HG03354 (cell line): ENCODE data around the gene STK39.

ENCODE experiments used
- ATAC-seq: cut with Tn5 transposase; IDR thresholded peaks from one replicate; pipeline ENCODE4 v1.9.1; 2021; ENCODE audit warnings: mild to moderate bottlenecking; ENCODE audit not compliant: unreplicated experiment, poor library complexity, severe bottlenecking

STK39 gene

GRCh38 chr2:168064011-168064998 lies 183.1 kb downstream of the STK39 start:
- ATAC-seq = no peak

DNA sequence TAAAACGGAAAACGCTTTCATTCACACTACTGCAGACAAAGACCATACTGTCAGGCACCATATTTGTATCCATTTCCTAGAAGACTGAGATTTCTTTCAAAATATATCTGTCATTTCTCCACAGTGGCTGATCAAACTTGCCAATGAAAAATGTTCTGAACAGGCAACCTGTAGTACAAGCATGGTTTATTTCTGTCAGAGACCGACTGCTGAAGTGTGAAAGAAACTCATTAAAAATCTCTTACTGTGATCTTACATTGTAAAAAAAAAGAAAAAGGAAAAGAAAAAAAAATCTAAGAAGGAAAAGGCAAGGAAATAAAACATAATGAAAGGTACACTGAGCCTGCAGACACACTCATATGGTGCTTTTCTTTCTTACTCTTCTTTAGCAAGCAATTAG lies 184.5 kb downstream of the STK39 start:
- no peak for ATAC-seq

DNA sequence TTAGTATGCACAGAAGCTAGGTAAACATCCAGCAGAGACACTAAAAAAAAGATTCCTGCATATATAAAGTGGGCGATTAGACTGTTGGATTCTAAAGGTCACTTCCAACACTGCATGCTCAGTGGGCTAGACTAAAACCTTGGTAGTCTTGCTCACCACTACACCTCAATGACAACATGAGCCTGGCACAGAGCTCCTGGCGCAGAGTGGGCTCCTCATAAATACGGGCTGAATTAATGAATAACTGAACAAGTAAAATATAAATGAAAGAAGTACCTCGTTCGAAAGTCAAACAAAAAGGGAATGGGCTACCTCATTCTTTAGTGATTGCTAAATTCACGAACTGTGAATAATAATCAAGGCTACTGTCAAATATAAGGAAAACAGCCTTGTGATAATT lies 185.3 kb downstream of the STK39 start:
- ATAC-seq = no peak

- ATAC-seq = no peak
These were observed 186.2 kb downstream of the STK39 start for GRCh38 chr2:168060986-168061750.

DNA sequence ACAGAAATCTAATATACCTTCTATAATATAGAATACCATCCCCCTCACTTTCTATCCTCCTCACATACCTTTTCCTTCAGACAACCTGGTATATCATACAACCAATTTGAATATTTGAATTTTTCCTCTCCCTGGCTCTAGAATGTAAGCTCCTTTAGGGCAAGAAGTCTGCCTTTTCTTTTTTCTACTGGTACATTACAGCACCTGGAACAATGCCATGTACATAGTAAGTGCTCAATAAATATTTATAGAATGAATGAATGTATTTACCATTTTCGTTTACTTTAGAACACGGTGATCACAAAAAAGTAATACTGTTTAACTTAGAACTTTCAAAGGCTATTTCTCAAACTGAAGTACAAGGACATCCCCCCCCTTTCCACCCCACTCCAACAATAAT lies 187.6 kb downstream of the STK39 start:
- ATAC-seq = no peak

GRCh38 chr2:168058675-168059074 lies 188.7 kb downstream of the STK39 start:
- ATAC-seq = no peak

- no peak for ATAC-seq
These were observed 191.1 kb downstream of the STK39 start for GRCh38 chr2:168056242-168056787.

GRCh38 chr2:168054657-168055056 lies 192.7 kb downstream of the STK39 start:
- no peak for ATAC-seq

- ATAC-seq = no peak
These were observed 193.7 kb downstream of the STK39 start for GRCh38 chr2:168053676-168054075.

DNA sequence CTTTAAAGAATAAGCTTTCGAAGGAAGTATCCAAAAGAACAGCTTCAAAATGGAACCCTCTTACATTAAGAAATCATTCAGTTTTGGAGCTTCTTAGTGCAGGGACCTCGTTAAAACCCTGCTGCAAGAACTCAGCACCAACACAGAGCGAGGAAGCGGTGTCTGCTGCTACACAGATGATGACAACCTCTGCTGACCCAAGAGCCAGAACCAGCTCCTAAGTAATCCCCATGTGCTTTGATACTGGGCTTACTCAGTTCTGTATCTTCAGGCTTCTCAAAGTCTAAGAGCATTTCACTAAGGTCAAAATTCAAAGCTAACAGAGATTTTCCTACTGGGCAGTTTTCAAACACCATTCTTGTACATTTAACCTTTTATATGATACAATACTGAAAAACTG lies 194.6 kb downstream of the STK39 start:
- ATAC-seq = no peak

DNA sequence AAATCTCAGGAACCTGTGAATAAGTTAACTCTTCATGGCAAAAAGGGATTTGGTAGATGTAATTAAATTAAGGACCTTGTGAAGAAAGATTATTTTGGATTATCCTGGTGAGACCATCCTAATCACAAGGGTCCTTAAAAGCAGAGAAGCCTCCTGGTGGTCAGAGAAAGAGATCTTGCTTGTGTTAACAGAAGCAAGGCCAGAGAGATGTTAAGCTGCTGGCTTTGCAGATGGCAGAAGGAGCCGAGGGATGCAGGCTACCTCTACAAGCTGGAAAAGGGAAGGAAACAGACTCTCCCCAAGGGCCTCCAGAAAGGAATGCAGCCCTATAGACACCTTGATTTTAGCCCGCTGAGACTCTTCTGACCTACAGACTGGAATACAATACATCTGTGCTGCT lies 197.0 kb downstream of the STK39 start:
- no peak for ATAC-seq

GRCh38 chr2:168049609-168050008 lies 197.8 kb downstream of the STK39 start:
- ATAC-seq = no peak

DNA sequence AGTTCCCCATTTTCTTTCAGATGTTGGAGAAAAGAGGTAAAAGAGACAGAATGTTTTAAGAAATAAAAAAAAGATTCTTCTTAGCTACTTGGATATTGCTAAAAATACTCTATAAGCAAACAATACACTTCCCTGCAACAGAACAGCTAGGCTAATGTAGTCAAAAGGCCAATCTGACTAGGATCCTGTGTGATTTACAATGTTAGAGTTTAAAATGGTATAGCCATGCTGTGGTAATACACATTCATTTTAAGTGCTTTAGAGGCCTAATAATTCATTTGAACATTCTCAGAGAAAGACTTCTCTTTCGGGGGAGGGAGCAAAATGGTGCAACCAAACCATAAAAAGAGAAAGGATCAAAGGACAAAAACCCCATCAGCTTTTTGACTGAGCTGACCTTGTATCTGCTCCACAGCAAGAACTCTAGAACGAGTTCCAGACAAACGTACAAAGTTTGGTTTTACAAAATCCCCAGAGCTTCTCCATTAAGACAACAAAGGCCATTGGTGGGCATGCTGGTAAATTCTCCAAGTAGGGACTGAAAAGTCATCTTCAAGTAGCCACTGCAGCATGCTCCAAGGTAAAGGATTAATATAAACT lies 200.2 kb downstream of the STK39 start:
- ATAC-seq = no peak

DNA sequence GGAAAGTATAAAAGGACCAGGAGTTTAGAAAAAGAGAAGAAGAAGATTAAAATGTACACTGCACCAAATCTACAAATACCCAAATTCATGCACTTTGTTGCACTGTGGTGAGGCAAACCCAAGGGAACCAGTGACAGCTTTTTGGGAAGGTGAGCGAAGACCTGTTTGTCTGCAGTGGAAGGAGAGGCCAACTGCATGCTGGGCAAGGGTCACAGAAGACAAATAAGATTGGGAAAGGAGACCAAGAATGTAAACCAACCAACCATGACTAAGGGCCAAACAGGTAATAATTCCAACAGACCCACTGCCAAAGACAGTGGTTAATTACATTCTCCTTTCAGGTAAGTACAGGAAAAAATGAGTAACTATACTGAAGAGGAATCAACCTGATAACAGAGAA lies 202.8 kb downstream of the STK39 start:
- no peak for ATAC-seq

DNA sequence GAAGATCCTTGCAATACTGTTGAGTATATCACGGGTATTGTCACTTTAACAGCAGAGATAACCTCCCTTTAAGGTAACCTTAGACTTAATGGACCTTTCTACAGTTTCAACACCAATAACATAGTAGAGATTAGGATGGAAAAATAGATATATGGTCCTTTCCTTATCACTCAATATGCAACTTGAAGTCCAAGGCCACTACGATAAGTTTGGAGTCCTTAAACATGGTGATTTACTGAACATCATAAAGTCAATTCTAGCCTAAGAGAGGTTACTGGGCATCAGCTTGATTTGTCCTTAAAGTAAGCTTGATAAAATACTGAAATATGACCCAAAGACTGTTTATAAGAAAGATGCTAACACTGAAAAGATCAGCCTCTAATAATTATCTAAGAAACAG lies 203.2 kb downstream of the STK39 start:
- no peak for ATAC-seq

- ATAC-seq = peak; percentile 96
These were observed 205.1 kb downstream of the STK39 start for GRCh38 chr2:168042127-168042824.

DNA sequence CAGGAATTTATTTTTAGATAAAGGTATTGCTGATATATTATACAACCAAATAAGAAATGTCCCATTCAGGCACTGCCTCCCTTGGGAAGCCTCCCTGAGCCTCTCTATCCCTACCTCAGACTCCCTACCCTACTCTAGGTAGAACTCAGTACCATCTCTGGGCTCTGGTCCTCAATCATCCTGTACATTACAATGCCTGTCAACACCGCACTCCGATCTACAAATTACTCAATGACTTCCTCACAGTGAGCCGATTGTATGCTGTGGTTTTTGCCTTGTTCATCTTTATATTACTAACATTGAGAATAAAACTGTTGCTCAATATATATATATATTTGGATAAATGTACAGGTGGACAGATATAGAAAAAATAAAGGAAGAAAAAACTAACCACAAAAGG lies 207.5 kb downstream of the STK39 start:
- peak; percentile 57 for ATAC-seq

DNA sequence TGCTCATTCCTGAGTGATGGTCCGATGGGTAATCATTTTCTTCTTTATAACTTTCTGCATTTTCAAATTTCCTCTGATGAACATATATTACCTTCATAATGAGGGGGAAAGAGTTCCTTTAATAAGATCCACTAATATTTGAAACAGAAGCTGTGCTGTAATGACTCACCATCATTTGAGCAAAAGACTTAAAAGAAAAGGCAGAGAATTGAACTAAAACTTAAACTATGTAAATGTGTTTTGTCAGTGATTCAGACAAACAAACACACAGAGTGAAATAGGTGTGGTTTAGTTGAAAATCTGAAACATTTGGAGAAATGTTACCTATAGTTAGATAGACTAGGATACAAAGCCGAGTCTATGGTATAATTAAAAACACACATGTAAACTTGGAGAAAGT lies 209.6 kb downstream of the STK39 start:
- ATAC-seq = no peak

- ATAC-seq = peak; percentile 45
These were observed 211.9 kb downstream of the STK39 start for GRCh38 chr2:168035458-168035857.

- ATAC-seq = no peak
These were observed 212.8 kb downstream of the STK39 start for GRCh38 chr2:168034616-168035015.
